ENCODE measurements around the gene THRB. TPM values are rescaled to one million over a fixed set of nuclear protein-coding genes. Genes with fewer than 3 reads are reported as not detected.

THRB gene
- total RNA-seq, 4 donors from 2014 or later, result 6.3 to 10.3 (median 8.5) TPM

DNA sequence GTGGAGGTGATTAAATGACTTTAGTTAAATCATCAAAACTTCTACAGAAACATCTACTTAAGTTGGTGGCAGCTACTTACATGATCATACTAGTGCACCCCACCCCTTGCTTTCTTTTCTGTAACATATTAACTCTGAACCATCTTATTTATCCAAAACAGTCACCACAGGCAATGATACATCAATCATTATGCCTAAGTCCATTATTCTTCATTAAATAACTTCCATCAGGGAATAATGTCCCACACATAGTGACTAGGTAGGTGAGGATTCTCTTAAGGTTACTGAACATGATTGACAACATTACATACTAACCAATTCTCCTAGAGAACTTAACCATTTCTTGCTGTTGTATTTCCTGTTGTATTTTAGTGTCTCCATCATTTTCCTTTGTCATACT lies 339.4 kb downstream of the THRB start:
- Histone ChIP-seq H3K4me3 (no peak overlapping the region), H3K27ac (no peak overlapping the region), H3K36me3 (no peaks in the 10 kb centered on the region), H3K27me3 (no peaks in the 10 kb centered on the region), H3K9me3 (no peaks in the 10 kb centered on the region), H3K4me1 (no peaks in the 10 kb centered on the region)
- DNase-seq (ENCODE audit: low spot score in 2 of 2), result no peak
- TF ChIP-seq POLR2A (IDR thresholded peaks at IDR 0.05) (no peak), EP300 (IDR thresholded peaks at IDR 0.05) (no peak)
- TF ChIP-seq, protein P1, sequence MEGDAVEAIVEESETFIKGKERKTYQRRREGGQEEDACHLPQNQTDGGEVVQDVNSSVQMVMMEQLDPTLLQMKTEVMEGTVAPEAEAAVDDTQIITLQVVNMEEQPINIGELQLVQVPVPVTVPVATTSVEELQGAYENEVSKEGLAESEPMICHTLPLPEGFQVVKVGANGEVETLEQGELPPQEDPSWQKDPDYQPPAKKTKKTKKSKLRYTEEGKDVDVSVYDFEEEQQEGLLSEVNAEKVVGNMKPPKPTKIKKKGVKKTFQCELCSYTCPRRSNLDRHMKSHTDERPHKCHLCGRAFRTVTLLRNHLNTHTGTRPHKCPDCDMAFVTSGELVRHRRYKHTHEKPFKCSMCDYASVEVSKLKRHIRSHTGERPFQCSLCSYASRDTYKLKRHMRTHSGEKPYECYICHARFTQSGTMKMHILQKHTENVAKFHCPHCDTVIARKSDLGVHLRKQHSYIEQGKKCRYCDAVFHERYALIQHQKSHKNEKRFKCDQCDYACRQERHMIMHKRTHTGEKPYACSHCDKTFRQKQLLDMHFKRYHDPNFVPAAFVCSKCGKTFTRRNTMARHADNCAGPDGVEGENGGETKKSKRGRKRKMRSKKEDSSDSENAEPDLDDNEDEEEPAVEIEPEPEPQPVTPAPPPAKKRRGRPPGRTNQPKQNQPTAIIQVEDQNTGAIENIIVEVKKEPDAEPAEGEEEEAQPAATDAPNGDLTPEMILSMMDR (IDR thresholded peaks at IDR 0.05), result no peak

DNA sequence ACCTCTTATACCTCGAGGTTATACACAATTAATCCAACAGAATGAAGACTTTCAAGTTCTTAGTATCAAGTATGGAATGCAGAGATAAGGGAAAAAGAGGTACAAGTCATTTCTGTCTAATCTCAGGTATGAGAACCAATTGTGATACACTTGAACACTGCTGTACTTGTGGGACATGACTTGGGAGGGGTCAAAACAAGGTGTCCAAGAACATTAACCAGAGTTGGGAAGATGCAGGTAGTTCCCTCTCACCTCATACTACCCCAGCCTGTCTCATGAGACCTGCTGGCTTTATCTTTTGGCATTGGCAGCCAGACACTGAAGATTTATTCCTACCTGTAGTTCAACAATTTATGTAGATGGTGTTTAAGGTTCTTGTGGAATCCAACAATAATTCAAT lies 339.9 kb downstream of the THRB start:
- Histone ChIP-seq H3K27ac (no peak overlapping the region), H3K9me3 (no peaks in the 10 kb centered on the region), H3K27me3 (no peaks in the 10 kb centered on the region), H3K4me3 (no peak overlapping the region), H3K4me1 (no peaks in the 10 kb centered on the region), H3K36me3 (no peaks in the 10 kb centered on the region)
- WGBS, 2 donors, result 38 to 52% methylated on average over 1 of the region's 1 CpG
- TF ChIP-seq, protein P1 (IDR thresholded peaks at IDR 0.05), result no peak
- TF ChIP-seq POLR2A (IDR thresholded peaks at IDR 0.05) (no peak), EP300 (IDR thresholded peaks at IDR 0.05) (no peak)
- no peak for DNase-seq (ENCODE audit: low spot score in 2 of 2)

DNA sequence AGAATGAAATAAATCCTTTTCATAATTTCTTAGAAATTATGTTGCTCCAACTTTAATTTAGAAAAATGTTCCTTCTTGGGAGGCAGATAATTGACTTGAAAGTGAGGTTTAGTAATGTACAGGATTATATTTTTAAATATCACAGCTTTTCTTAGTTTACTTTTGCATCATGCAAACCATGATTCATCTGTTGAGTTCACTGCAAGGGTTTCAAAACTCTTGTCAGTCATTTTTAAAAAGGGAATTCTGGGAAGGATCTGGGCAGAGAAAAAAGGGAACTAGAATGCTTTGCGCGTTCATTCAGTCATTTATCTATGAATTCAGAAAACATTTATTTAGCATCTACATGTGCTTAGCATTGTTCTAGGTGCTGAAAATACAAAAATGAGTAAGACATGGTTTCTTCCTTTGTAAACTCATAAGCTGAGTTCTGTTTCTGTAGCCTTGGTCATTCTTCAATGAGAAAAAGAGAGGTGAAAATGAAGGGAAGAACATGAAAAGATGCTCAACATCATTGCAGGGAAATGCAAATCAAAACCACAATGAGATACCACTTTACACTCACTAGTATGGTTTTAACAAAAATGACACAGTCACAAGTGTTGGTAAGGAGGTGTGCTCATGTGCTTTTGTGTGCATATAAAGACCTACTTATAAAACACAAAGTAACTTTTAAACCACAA lies 340.5 kb downstream of the THRB start:
- Histone ChIP-seq H3K9me3 (no peaks in the 10 kb centered on the region), H3K4me1 (no peaks in the 10 kb centered on the region), H3K27ac (no peak overlapping the region), H3K27me3 (no peaks in the 10 kb centered on the region), H3K36me3 (no peaks in the 10 kb centered on the region), H3K4me3 (no peak overlapping the region)
- 86% methylated on average over 2 of the region's 2 CpGs for WGBS, 2 donors
- DNase-seq (ENCODE audit: low spot score in 2 of 2), result no peak
- TF ChIP-seq POLR2A (IDR thresholded peaks at IDR 0.05), result no peak
- TF ChIP-seq, protein P1 (IDR thresholded peaks at IDR 0.05), result no peak
- no peak for TF ChIP-seq EP300 (IDR thresholded peaks at IDR 0.05)

DNA sequence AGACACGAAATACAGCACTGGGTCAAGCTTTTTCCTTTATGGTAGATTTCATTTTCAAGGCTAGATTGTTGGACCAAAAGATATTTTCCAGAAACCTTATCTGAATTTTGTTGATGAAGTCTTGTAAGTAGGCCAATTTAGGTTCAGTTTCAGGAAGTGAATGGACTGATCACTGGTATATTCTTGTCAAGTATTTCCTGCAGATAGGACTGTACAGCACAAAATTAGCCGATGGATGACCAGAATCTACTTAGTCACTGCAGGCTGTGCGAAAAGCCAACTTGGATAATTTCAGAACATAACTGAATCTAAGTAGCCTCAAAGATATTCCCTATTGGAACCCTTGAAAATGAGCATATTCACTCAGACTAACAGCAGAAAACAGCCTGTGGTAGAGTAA lies 343.1 kb downstream of the THRB start:
- Histone ChIP-seq H3K4me3 (no peak overlapping the region), H3K4me1 (peaks cover 0 to 3% (median 0%) of the 10 kb centered on the region in 4 donors)
- 80 to 88% methylated on average over 3 of the region's 3 CpGs for WGBS, 2 donors

DNA sequence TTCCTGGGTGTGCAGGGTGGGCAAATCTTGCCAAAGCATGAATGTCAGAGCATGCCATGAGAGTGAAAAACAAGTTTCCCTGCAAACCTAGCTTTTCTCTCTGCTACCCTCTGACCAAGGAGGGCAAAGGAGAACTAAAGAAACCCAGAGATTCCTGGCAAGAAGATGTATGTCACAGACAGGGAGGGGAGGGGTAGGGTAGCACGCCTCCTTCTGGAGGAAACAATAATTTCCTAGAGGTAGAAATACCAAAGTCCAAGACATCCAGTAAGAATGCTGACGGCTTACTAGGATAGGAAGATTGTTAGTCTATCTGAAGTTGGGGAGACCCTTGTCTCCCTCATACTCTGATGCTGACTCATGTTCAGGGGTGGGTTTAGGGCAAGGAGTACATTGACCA lies 345.6 kb downstream of the THRB start:
- 69 to 82% methylated on average over 2 of the region's 2 CpGs for WGBS, 2 donors
- H3K4me1 ChIP-seq, result peaks cover 0 to 13% (median 3%) of the 10 kb centered on the region in 4 donors
- H3K9me3 ChIP-seq, result no peaks in the 10 kb centered on the region

More for the DNA sequence above, 343.1 kb downstream of the THRB start:
- Histone ChIP-seq H3K27me3 (no peaks in the 10 kb centered on the region), H3K36me3 (no peaks in the 10 kb centered on the region), H3K9me3 (no peaks in the 10 kb centered on the region), H3K27ac (no peak overlapping the region)
- no peak for TF ChIP-seq POLR2A (IDR thresholded peaks at IDR 0.05)
- TF ChIP-seq EP300 (IDR thresholded peaks at IDR 0.05), result no peak
- TF ChIP-seq, protein P1 (IDR thresholded peaks at IDR 0.05), result no peak
- DNase-seq (ENCODE audit: low spot score in 2 of 2), result no peak

More for the DNA sequence above, 345.6 kb downstream of the THRB start:
- DNase-seq (ENCODE audit: low spot score in 2 of 2), result no peak
- Histone ChIP-seq H3K27ac (no peak overlapping the region), H3K4me3 (no peak overlapping the region), H3K36me3 (no peaks in the 10 kb centered on the region), H3K27me3 (no peaks in the 10 kb centered on the region)
- TF ChIP-seq, protein P1 (IDR thresholded peaks at IDR 0.05), result no peak
- TF ChIP-seq EP300 (IDR thresholded peaks at IDR 0.05) (no peak), POLR2A (IDR thresholded peaks at IDR 0.05) (no peak)
